HG02885 (cell line): ENCODE measurements around the gene SAMSN1.
A peak's percentile ranks its signal among the peaks of the same experiment; 100 is the strongest.

Experiments
- ATAC-seq: cut with Tn5 transposase; IDR thresholded peaks from one replicate; pipeline ENCODE4 v1.9.1; 2021; ENCODE audit warnings: mild to moderate bottlenecking; ENCODE audit not compliant: unreplicated experiment, poor library complexity

Gene SAMSN1

GRCh38 chr21:14545906-14546480 lies at the start of gene SAMSN1:
Gene SAMSN1 (minus strand): TSS chr21:14546315. CDS start chr21:14546261, 54 bp downstream.
- ATAC-seq: peak; percentile 88

GRCh38 chr21:14595449-14595848 lies 49.3 kb upstream of the SAMSN1 start:
- no peak for ATAC-seq

GRCh38 chr21:14594967-14595366 lies 48.9 kb upstream of the SAMSN1 start:
- ATAC-seq: no peak

- ATAC-seq: no peak
Observed at GRCh38 chr21:14593230-14593629, 47.1 kb upstream of the SAMSN1 start.

- no peak for ATAC-seq
Observed at GRCh38 chr21:14592296-14593000, 46.3 kb upstream of the SAMSN1 start.

- peak; percentile 39 for ATAC-seq
Observed at GRCh38 chr21:14591882-14592281, 45.8 kb upstream of the SAMSN1 start.

GRCh38 chr21:14591377-14591776 lies 45.3 kb upstream of the SAMSN1 start:
- peak; percentile 53 for ATAC-seq

GRCh38 chr21:14589855-14590563 lies 43.9 kb upstream of the SAMSN1 start:
- peak; percentile 89 for ATAC-seq

- ATAC-seq: no peak
Observed at GRCh38 chr21:14587266-14587665, 41.2 kb upstream of the SAMSN1 start.

GRCh38 chr21:14585122-14585521 lies 39.0 kb upstream of the SAMSN1 start:
- no peak for ATAC-seq

GRCh38 chr21:14584357-14585095 lies 38.4 kb upstream of the SAMSN1 start:
- ATAC-seq: no peak

- ATAC-seq: no peak
Observed at GRCh38 chr21:14583629-14584255, 37.6 kb upstream of the SAMSN1 start.

GRCh38 chr21:14582934-14583628 lies 37.0 kb upstream of the SAMSN1 start:
- ATAC-seq: no peak

GRCh38 chr21:14581902-14582457 lies 35.9 kb upstream of the SAMSN1 start:
- peak; percentile 68 for ATAC-seq

- ATAC-seq: peak; percentile 49
Observed at GRCh38 chr21:14573244-14573643, 27.1 kb upstream of the SAMSN1 start.

- ATAC-seq: peak; percentile 52
Observed at GRCh38 chr21:14572204-14572780, 26.2 kb upstream of the SAMSN1 start.

- ATAC-seq: no peak
Observed at GRCh38 chr21:14569868-14570267, 23.8 kb upstream of the SAMSN1 start.

GRCh38 chr21:14569026-14569621 lies 23.0 kb upstream of the SAMSN1 start:
- ATAC-seq: no peak
